ENCODE measurements around the gene SUPV3L1. TPM values are rescaled to one million over a fixed set of nuclear protein-coding genes. Genes with fewer than 3 reads are reported as not detected.

SUPV3L1 gene
- total and polyA plus RNA-seq, 10 of the 15 experiments (the other 5 are each of a cell fraction or from before 2014, with no cell fraction given), result 18.4 to 57.8 (median 44.2) TPM

- TF ChIP-seq, protein P1, sequence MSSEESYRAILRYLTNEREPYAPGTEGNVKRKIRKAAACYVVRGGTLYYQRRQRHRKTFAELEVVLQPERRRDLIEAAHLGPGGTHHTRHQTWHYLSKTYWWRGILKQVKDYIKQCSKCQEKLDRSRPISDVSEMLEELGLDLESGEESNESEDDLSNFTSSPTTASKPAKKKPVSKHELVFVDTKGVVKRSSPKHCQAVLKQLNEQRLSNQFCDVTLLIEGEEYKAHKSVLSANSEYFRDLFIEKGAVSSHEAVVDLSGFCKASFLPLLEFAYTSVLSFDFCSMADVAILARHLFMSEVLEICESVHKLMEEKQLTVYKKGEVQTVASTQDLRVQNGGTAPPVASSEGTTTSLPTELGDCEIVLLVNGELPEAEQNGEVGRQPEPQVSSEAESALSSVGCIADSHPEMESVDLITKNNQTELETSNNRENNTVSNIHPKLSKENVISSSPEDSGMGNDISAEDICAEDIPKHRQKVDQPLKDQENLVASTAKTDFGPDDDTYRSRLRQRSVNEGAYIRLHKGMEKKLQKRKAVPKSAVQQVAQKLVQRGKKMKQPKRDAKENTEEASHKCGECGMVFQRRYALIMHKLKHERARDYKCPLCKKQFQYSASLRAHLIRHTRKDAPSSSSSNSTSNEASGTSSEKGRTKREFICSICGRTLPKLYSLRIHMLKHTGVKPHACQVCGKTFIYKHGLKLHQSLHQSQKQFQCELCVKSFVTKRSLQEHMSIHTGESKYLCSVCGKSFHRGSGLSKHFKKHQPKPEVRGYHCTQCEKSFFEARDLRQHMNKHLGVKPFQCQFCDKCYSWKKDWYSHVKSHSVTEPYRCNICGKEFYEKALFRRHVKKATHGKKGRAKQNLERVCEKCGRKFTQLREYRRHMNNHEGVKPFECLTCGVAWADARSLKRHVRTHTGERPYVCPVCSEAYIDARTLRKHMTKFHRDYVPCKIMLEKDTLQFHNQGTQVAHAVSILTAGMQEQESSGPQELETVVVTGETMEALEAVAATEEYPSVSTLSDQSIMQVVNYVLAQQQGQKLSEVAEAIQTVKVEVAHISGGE (CRISPR knock-in tag; IDR thresholded peaks at IDR 0.05), result no peak
- no peak for TF ChIP-seq SMAD1 (IDR thresholded peaks at IDR 0.05; ENCODE audit: low read depth, partially characterized antibody)
- peak; percentile 80 for TF ChIP-seq DPF2 (IDR thresholded peaks at IDR 0.05)
- TF ChIP-seq TCF7 (IDR thresholded peaks at IDR 0.05; ENCODE audit: borderline replicate concordance), result no peak
- peak; percentile 99 for TF ChIP-seq TCF3 (IDR thresholded peaks at IDR 0.05; ENCODE audit: borderline replicate concordance, insufficient read depth, low read depth, low read length)
- TF ChIP-seq NRF1 (conservative IDR thresholded peaks at IDR 0.05; ENCODE audit: low read depth, low read length), result no peak
- no peak for TF ChIP-seq IRF5 (IDR thresholded peaks at IDR 0.05; ENCODE audit: borderline replicate concordance)
- no peak for TF ChIP-seq ZBTB33 (IDR thresholded peaks at IDR 0.05)
- peak; percentile 36 for TF ChIP-seq NR2F1 (conservative IDR thresholded peaks at IDR 0.05)
- peak; percentile 92 for TF ChIP-seq RAD51 (IDR thresholded peaks at IDR 0.05)
- TF ChIP-seq, protein P2, sequence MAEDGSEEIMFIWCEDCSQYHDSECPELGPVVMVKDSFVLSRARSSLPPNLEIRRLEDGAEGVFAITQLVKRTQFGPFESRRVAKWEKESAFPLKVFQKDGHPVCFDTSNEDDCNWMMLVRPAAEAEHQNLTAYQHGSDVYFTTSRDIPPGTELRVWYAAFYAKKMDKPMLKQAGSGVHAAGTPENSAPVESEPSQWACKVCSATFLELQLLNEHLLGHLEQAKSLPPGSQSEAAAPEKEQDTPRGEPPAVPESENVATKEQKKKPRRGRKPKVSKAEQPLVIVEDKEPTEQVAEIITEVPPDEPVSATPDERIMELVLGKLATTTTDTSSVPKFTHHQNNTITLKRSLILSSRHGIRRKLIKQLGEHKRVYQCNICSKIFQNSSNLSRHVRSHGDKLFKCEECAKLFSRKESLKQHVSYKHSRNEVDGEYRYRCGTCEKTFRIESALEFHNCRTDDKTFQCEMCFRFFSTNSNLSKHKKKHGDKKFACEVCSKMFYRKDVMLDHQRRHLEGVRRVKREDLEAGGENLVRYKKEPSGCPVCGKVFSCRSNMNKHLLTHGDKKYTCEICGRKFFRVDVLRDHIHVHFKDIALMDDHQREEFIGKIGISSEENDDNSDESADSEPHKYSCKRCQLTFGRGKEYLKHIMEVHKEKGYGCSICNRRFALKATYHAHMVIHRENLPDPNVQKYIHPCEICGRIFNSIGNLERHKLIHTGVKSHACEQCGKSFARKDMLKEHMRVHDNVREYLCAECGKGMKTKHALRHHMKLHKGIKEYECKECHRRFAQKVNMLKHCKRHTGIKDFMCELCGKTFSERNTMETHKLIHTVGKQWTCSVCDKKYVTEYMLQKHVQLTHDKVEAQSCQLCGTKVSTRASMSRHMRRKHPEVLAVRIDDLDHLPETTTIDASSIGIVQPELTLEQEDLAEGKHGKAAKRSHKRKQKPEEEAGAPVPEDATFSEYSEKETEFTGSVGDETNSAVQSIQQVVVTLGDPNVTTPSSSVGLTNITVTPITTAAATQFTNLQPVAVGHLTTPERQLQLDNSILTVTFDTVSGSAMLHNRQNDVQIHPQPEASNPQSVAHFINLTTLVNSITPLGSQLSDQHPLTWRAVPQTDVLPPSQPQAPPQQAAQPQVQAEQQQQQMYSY (CRISPR knock-in tag; IDR thresholded peaks at IDR 0.05), result no peak
- TF ChIP-seq IRF4 (IDR thresholded peaks at IDR 0.05; ENCODE audit: low read depth, low read length), result peak; percentile 86
- TF ChIP-seq FOS (IDR thresholded peaks at IDR 0.05; ENCODE audit: borderline replicate concordance, extremely low read depth, insufficient read length), result no peak
These were observed 42.4 kb downstream of the SUPV3L1 start (continued) for GRCh38 chr10:69222157-69223027.

Measured in GM12878 (cell line).